H9 (cell line): ENCODE measurements around the gene TEX51. TPM values are rescaled to one million over a fixed set of nuclear protein-coding genes. Genes with fewer than 3 reads are reported as not detected.

Experiments
- DNase-seq: peaks from one replicate; pipeline ENCODE4 v3.0.0-alpha.2; 2017
- H2AFZ ChIP-seq: one replicate; pipeline ENCODE4 v1.6.1; 2013; ENCODE audit warnings: mild to moderate bottlenecking, low read length, control low read depth, moderate library complexity
- H2AK5ac ChIP-seq: 2 replicates; pipeline ENCODE4 v1.6.1; 2013; ENCODE audit warnings: low read length, control low read depth, mixed read lengths; ENCODE audit not compliant: insufficient read length
- H2BK120ac ChIP-seq: one replicate; pipeline ENCODE4 v1.6.1; 2013; ENCODE audit warnings: low read depth, mild to moderate bottlenecking, low read length, control low read depth, inconsistent platforms; ENCODE audit not compliant: poor library complexity, severe bottlenecking
- H2BK12ac ChIP-seq: 2 replicates; pipeline ENCODE4 v1.6.1; 2013; ENCODE audit warnings: low read length, control low read depth, mixed read lengths, low read depth; ENCODE audit not compliant: insufficient read length
- H2BK15ac ChIP-seq: 2 replicates; pipeline ENCODE4 v1.6.1; 2013; ENCODE audit warnings: low read depth, low read length, control low read depth
- H2BK20ac ChIP-seq: one replicate; pipeline ENCODE4 v1.6.1; 2013; ENCODE audit warnings: low read depth, mild to moderate bottlenecking, low read length, control low read depth, inconsistent platforms; ENCODE audit not compliant: poor library complexity, severe bottlenecking
- H2BK5ac ChIP-seq: 2 replicates; pipeline ENCODE4 v1.6.1; 2013; ENCODE audit warnings: low read length, control low read depth, mixed read lengths; ENCODE audit not compliant: insufficient read length
- H3K14ac ChIP-seq: 2 replicates; pipeline ENCODE4 v1.6.1; 2013; ENCODE audit warnings: low read length, control low read depth; ENCODE audit not compliant: insufficient read depth
- H3K18ac ChIP-seq: 2 replicates; pipeline ENCODE4 v1.6.1; 2013; ENCODE audit warnings: low read depth, mild to moderate bottlenecking, mixed read lengths, low read length, control low read depth; ENCODE audit not compliant: insufficient read length
- H3K23ac ChIP-seq: 2 replicates; pipeline ENCODE4 v1.6.1; 2013; ENCODE audit warnings: low read length, control low read depth, mixed read lengths, low read depth; ENCODE audit not compliant: insufficient read length
- H3K23me2 ChIP-seq: 2 replicates; pipeline ENCODE4 v1.6.1; 2013; ENCODE audit warnings: low read depth, mild to moderate bottlenecking, mixed read lengths, low read length, control low read depth; ENCODE audit not compliant: insufficient read length, poor library complexity, severe bottlenecking
- H3K27ac ChIP-seq: 2 replicates; pipeline ENCODE4 v1.5.1; 2013; ENCODE audit warnings: low read length, control low read depth, mixed read lengths, low read depth; ENCODE audit not compliant: insufficient read length
- H3K27me3 ChIP-seq: 2 replicates; pipeline ENCODE4 v1.6.1; 2013; ENCODE audit warnings: low read length, control low read depth, inconsistent platforms; ENCODE audit not compliant: insufficient read depth
- H3K4ac ChIP-seq: 2 replicates; pipeline ENCODE4 v1.6.1; 2013; ENCODE audit warnings: low read depth, mild to moderate bottlenecking, control low read depth, inconsistent platforms, low read length, moderate library complexity
- H3K4me1 ChIP-seq: 2 replicates; pipeline ENCODE4 v1.6.1; 2013; ENCODE audit warnings: low read length, control low read depth, inconsistent platforms; ENCODE audit not compliant: insufficient read depth
- H3K4me2 ChIP-seq: 2 replicates; pipeline ENCODE4 v1.6.1; 2013; ENCODE audit warnings: low read length, control low read depth, mixed read lengths; ENCODE audit not compliant: insufficient read length, insufficient read depth
- H3K56ac ChIP-seq: 2 replicates; pipeline ENCODE4 v1.6.1; 2013; ENCODE audit warnings: low read depth, mild to moderate bottlenecking, mixed read lengths, low read length, control low read depth; ENCODE audit not compliant: insufficient read length
- H3K79me1 ChIP-seq: 2 replicates; pipeline ENCODE4 v1.6.1; 2013; ENCODE audit warnings: low read depth, mild to moderate bottlenecking, moderate library complexity, low read length, control low read depth, inconsistent platforms; ENCODE audit not compliant: insufficient read depth, poor library complexity, severe bottlenecking
- H3K79me2 ChIP-seq: 2 replicates; pipeline ENCODE4 v1.6.1; 2013; ENCODE audit warnings: low read length, control low read depth, inconsistent platforms; ENCODE audit not compliant: insufficient read depth
- H3K9ac ChIP-seq: 2 replicates; pipeline ENCODE4 v1.6.1; 2013; ENCODE audit warnings: low read length, control low read depth, mixed read lengths; ENCODE audit not compliant: insufficient read length; ENCODE audit errors: extremely low read depth
- H3K9me3 ChIP-seq: one replicate; pipeline ENCODE4 v1.6.1; 2013; ENCODE audit warnings: low read depth, low read length, inconsistent platforms; ENCODE audit not compliant: control insufficient read depth
- H3T11ph ChIP-seq: one replicate; pipeline ENCODE4 v1.6.1; 2013; ENCODE audit warnings: mild to moderate bottlenecking, low read length, control low read depth, inconsistent platforms
- H4K20me1 ChIP-seq: one replicate; pipeline ENCODE4 v1.6.1; 2013; ENCODE audit not compliant: control insufficient read depth, insufficient read length, insufficient read depth
- H4K5ac ChIP-seq: 2 replicates; pipeline ENCODE4 v1.6.1; 2013; ENCODE audit warnings: low read depth, mild to moderate bottlenecking, mixed read lengths, low read length, control low read depth; ENCODE audit not compliant: insufficient read length
- H4K8ac ChIP-seq: replicated peaks from 2 replicates; pipeline ENCODE4 v1.6.1; 2013; ENCODE audit warnings: low read length, control low read depth, mixed read lengths, low read depth; ENCODE audit not compliant: insufficient read length
- H4K91ac ChIP-seq: 2 replicates; pipeline ENCODE4 v1.6.1; 2013; ENCODE audit warnings: low read depth, mild to moderate bottlenecking, moderate library complexity, mixed read lengths, low read length, control low read depth; ENCODE audit not compliant: insufficient read length
- H3K27ac Mint-ChIP-seq, 3 experiments: 2 replicates in 2 of 3; 3 replicates in 1 of 3; pipeline ENCODE4 v1.8.0; 2020 to 2021; ENCODE audit warnings: mixed read lengths in 3 of 3, mild to moderate bottlenecking in 1 of 3, moderate library complexity in 1 of 3
- H3K27me3 Mint-ChIP-seq: 2 replicates; pipeline ENCODE4 v1.8.0; 2021; ENCODE audit warnings: low read depth, mild to moderate bottlenecking, moderate library complexity, mixed read lengths
- H3K36me3 Mint-ChIP-seq, 3 experiments: 2 replicates in 2 of 3; 3 replicates in 1 of 3; pipeline ENCODE4 v1.8.0; 2020 to 2021; ENCODE audit warnings: low read depth in 3 of 3, mixed read lengths in 3 of 3; ENCODE audit not compliant: insufficient read depth in 1 of 3
- H3K4me1 Mint-ChIP-seq, 2 experiments: 2 replicates each; pipeline ENCODE4 v1.8.0; 2020; ENCODE audit warnings: mixed read lengths in 2 of 2
- H3K4me3 Mint-ChIP-seq, 2 experiments: 2 replicates in 1 of 2; 3 replicates in 1 of 2; pipeline ENCODE4 v1.8.0; 2020 to 2021; ENCODE audit warnings: mild to moderate bottlenecking in 2 of 2, mixed read lengths in 2 of 2, moderate library complexity in 1 of 2
- H3K9me3 Mint-ChIP-seq, 2 experiments: 2 replicates in 1 of 2; 3 replicates in 1 of 2; pipeline ENCODE4 v1.8.0; 2020; ENCODE audit warnings: mild to moderate bottlenecking in 2 of 2, mixed read lengths in 2 of 2, moderate library complexity in 1 of 2
- CTCF ChIP-seq: fragments of 200-600 bp; sonication (generic); conservative IDR thresholded peaks from 3 replicates; pipeline ENCODE4 v1.8.0; 2021; ENCODE audit warnings: antibody characterized with exemption, mild to moderate bottlenecking
- WGBS: extraction: QIAGEN DNeasy Blood & Tissue Kit; methylation state at CpG from one replicate; pipeline ENCODE4 v1.1.7; 2013; ENCODE audit warnings: missing lambda C conversion rate, low lambda C conversion rate, mixed read lengths; ENCODE audit not compliant: insufficient read length; ENCODE audit errors: extremely low coverage; 5-methylcytosine and 5-hydroxymethylcytosine counted together
- total RNA-seq: library from RNA; stranded (reverse); gene quantifications from 2 replicates; pipeline ENCODE4 v1.2.1, GENCODE V29; 2021

Gene TEX51
- total RNA-seq, 1 experiment from 2014 or later: not detected

GRCh38 chr2:126947103-126947429, 48.4 kb downstream of the TEX51 start:
- H3K27ac Mint-ChIP-seq: no peak overlapping the region
- Histone ChIP-seq H3T11ph (no peak overlapping the region), H4K20me1 (no peaks in the 10 kb centered on the region), H3K79me1 (no peaks in the 10 kb centered on the region), H2BK12ac (no peak overlapping the region), H2BK5ac (no peak overlapping the region), H4K91ac (no peak overlapping the region), H3K27me3 (no peaks in the 10 kb centered on the region), H2AK5ac (no peak overlapping the region), H3K4ac (no peak overlapping the region), H3K18ac (no peak overlapping the region), H2BK20ac (no peak overlapping the region), H3K56ac (no peak overlapping the region), H4K8ac (no peak overlapping the region), H3K23me2 (no peaks in the 10 kb centered on the region), H4K5ac (no peak overlapping the region), H3K27ac (no peak overlapping the region), H2AFZ (no peak overlapping the region), H3K14ac (no peak overlapping the region), H3K4me2 (no peak overlapping the region), H3K9me3 (peaks cover 21% of the 10 kb centered on the region), H2BK120ac (no peak overlapping the region), H2BK15ac (no peak overlapping the region), H3K23ac (no peak overlapping the region), H3K4me1 (peaks cover 5% of the 10 kb centered on the region; the same call in 1 of the 2 replicates), H3K79me2 (no peaks in the 10 kb centered on the region), H3K9ac (no peak overlapping the region)
- peaks cover 27 to 34% of the 10 kb centered on the region in 2 experiments for H3K4me1 Mint-ChIP-seq
- H3K4me3 Mint-ChIP-seq: no peak overlapping the region
- H3K27me3 Mint-ChIP-seq: peaks cover 72% of the 10 kb centered on the region
- H3K9me3 Mint-ChIP-seq: peaks cover 38 to 43% of the 10 kb centered on the region in 2 experiments
- DNase-seq: no peak
- TF ChIP-seq CTCF: no peak
- no CpG with 5 or more reads among the region's 6 CpGs for WGBS
- H3K36me3 Mint-ChIP-seq: peaks cover 27 to 29% (median 28%) of the 10 kb centered on the region in 3 experiments
